GM19467 (cell line): Measurements from ENCODE around the gene OAS2.
"Not testable (repeated sequence)": the region's sequence is repeated elsewhere in the genome, so short reads cannot be mapped to it uniquely, and the experiment has no call there.

ENCODE experiments used
- ATAC-seq: cut with Tn5 transposase; IDR thresholded peaks from one replicate; pipeline ENCODE4 v1.9.1; 2021; ENCODE audit warnings: mild to moderate bottlenecking, moderate library complexity; ENCODE audit not compliant: unreplicated experiment

OAS2 gene

GRCh38 chr12:112979041-112979680 is 842 bp downstream of the OAS2 start:
- no peak for ATAC-seq

GRCh38 chr12:112980491-112981158 is 2.3 kb downstream of the OAS2 start:
- ATAC-seq: no peak

- no peak for ATAC-seq
Observed at GRCh38 chr12:112985642-112986290, 7.4 kb downstream of the OAS2 start.

GRCh38 chr12:112986291-112986800 is 8.0 kb downstream of the OAS2 start:
- no peak for ATAC-seq

- no peak for ATAC-seq
Observed at GRCh38 chr12:112987561-112987960, 9.2 kb downstream of the OAS2 start.

GRCh38 chr12:112988224-112988623 is 9.9 kb downstream of the OAS2 start:
- ATAC-seq: no peak

- not testable (repeated sequence) for ATAC-seq
Observed at GRCh38 chr12:112988823-112989385, 10.6 kb downstream of the OAS2 start.

GRCh38 chr12:112989806-112990205 is 11.5 kb downstream of the OAS2 start:
- ATAC-seq: no peak

GRCh38 chr12:112992541-112993398 is 14.5 kb downstream of the OAS2 start:
- ATAC-seq: no peak

GRCh38 chr12:112995008-112995407 is 16.7 kb downstream of the OAS2 start:
- no peak for ATAC-seq

- no peak for ATAC-seq
Observed at GRCh38 chr12:112996501-112996900, 18.2 kb downstream of the OAS2 start.

GRCh38 chr12:112997506-112997905 is 19.2 kb downstream of the OAS2 start:
- ATAC-seq: no peak

- peak; percentile 86 for ATAC-seq
Observed at GRCh38 chr12:112998987-112999767, 20.9 kb downstream of the OAS2 start.

GRCh38 chr12:113000433-113000832 is 22.1 kb downstream of the OAS2 start:
- ATAC-seq: no peak

- no peak for ATAC-seq
Observed at GRCh38 chr12:113002155-113002554, 23.8 kb downstream of the OAS2 start.

GRCh38 chr12:113002676-113003075 is 24.4 kb downstream of the OAS2 start:
- no peak for ATAC-seq

GRCh38 chr12:113003636-113004035 is 25.3 kb downstream of the OAS2 start:
- no peak for ATAC-seq

GRCh38 chr12:113005762-113006161 is 27.4 kb downstream of the OAS2 start:
- no peak for ATAC-seq

- no peak for ATAC-seq
Observed at GRCh38 chr12:113006206-113006605, 27.9 kb downstream of the OAS2 start.

GRCh38 chr12:113006641-113007040 is 28.3 kb downstream of the OAS2 start:
- no peak for ATAC-seq
